ENCODE results near the gene PLEKHM3. TPM values are rescaled to one million over a fixed set of nuclear protein-coding genes. Genes with fewer than 3 reads are reported as not detected.

The PLEKHM3 gene
- total and polyA plus RNA-seq, 2 of the 13 experiments (the other 11 are each of a cell fraction or from before 2014, with no cell fraction given), result 4.5 to 4.7 TPM

DNA sequence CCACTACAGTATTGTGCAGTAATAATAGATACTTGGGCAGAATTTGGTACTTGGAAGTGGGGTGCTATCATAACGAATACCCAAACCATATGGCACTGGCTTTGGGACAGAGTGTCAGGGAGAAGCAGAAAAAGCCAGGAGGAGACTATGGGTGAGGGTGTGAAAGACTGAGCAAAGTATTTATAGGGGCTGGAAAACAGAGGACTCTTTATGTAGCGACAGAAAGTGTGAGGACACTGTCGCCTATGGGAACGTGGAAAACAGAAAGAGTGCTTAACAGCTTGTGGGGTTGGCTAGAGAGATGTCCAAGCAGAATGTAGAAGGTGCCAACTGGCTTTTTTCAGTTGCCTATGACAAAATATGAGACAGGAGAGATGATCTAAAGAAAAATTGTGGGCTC, 40.7 kb upstream of the PLEKHM3 start:
- Histone ChIP-seq H3K4me2 (ENCODE audit: low read depth, low read length) (peak overlapping the region; percentile 19), H2AFZ (ENCODE audit: low read length) (no peak overlapping the region), H3K27ac (ENCODE audit: extremely low read length, insufficient read depth, low read length) (no peak overlapping the region), H4K20me1 (ENCODE audit: insufficient read depth, low read length) (no peaks in the 10 kb centered on the region), H3K9ac (ENCODE audit: insufficient read depth, low read depth, low read length) (no peak overlapping the region), H3K36me3 (replicated peaks in 1 of 2; ENCODE audit: control insufficient read depth in 1 of 2, insufficient read depth in 2 of 2, low read length in 2 of 2) (no peaks in the 10 kb centered on the region), H3K4me3 (replicated peaks in 1 of 3; ENCODE audit: insufficient read depth in 1 of 3, low read depth in 2 of 3, low read length in 3 of 3) (no peak overlapping the region), H3K9me3 (ENCODE audit: low read length) (no peaks in the 10 kb centered on the region), H3K27me3 (ENCODE audit: control insufficient read depth in 1 of 2, insufficient read depth in 2 of 2, low read length in 2 of 2) (0 out of 5 replicates have a peak, but pooled peaks cover 0 to 3% of the 10 kb centered on the region in 2 experiments), H3K79me2 (ENCODE audit: insufficient read depth, low read length) (no peaks in the 10 kb centered on the region), H3K4me1 (ENCODE audit: insufficient read depth, low read length) (0 out of 2 replicates have a peak, but pooled peaks cover 4% of the 10 kb centered on the region)
- ATAC-seq (peak; percentile 33), DNase-seq (ENCODE audit: low spot score) (no peak), FAIRE-seq (no peak)
- in situ Hi-C loops (cut with HindIII; ENCODE audit: extremely low pct_ligation_motif_present, low pct_unique_long_range_greater_than_20kb) (no loop called here), intact Hi-C loops (cut with micrococcal nuclease; ENCODE audit: unreplicated experiment) (no loop called here)
- 22% methylated on average over 4 of the region's 4 CpGs for WGBS (ENCODE audit: low lambda C conversion rate)
- no TSS peak for BruUV-seq (replicated peaks)
- ChIA-PET CTCF (ENCODE audit: low intra/inter-chr PET ratio, low total read pairs) (no interaction called here), POLR2A (no interaction called here)
- TF ChIP-seq ZNF546 (CRISPR knock-in tag; conservative IDR thresholded peaks at IDR 0.05) (no peak), ZFP36 (IDR thresholded peaks at IDR 0.05; ENCODE audit: borderline replicate concordance, low read depth, low read length, partially characterized antibody) (no peak), RARG (CRISPR knock-in tag; IDR thresholded peaks at IDR 0.05; ENCODE audit: low read depth) (no peak), ZNF3 (CRISPR knock-in tag; IDR thresholded peaks at IDR 0.05) (no peak), NCOA2 (CRISPR knock-in tag; IDR thresholded peaks at IDR 0.05) (no peak), TAF15 (IDR thresholded peaks at IDR 0.05; ENCODE audit: low read depth, low read length, poor library complexity, severe bottlenecking) (no peak), ARNT2 (CRISPR knock-in tag; IDR thresholded peaks at IDR 0.05; ENCODE audit: low read depth) (no peak), ZFYVE20 (CRISPR knock-in tag; IDR thresholded peaks at IDR 0.05; ENCODE audit: borderline replicate concordance, low read depth) (no peak), SRSF4 (IDR thresholded peaks at IDR 0.05; ENCODE audit: low read depth, low read length, poor library complexity, severe bottlenecking) (no peak)

- no peaks in the 10 kb centered on the region for H3K79me2 ChIP-seq (ENCODE audit: insufficient read depth, low read length)
- intact Hi-C loops (cut with micrococcal nuclease; ENCODE audit: unreplicated experiment), result no loop called here
- 0 out of 5 replicates have a peak, but pooled peaks cover 0 to 3% of the 10 kb centered on the region in 2 experiments for H3K27me3 ChIP-seq (ENCODE audit: control insufficient read depth in 1 of 2, insufficient read depth in 2 of 2, low read length in 2 of 2)
- no TSS peak for BruUV-seq (replicated peaks)
- H3K9ac ChIP-seq (ENCODE audit: insufficient read depth, low read depth, low read length), result no peak overlapping the region
- FAIRE-seq (no peak), DNase-seq (ENCODE audit: low spot score) (peak; percentile 12), ATAC-seq (peak; percentile 18; the same call in 1 of the 3 replicates)
- CTCF ChIA-PET (ENCODE audit: low intra/inter-chr PET ratio, low total read pairs), result no interaction called here
- peak overlapping the region; percentile 19 for H3K4me2 ChIP-seq (ENCODE audit: low read depth, low read length)
- H3K4me3 ChIP-seq (replicated peaks in 1 of 3; ENCODE audit: insufficient read depth in 1 of 3, low read depth in 2 of 3, low read length in 3 of 3), result peak overlapping the region in 1 of 3 experiments; percentile 32; a peak in 2 of 6 replicates
- no peak for TF ChIP-seq ZNF687 (CRISPR knock-in tag; IDR thresholded peaks at IDR 0.05)
- 0 out of 2 replicates have a peak, but pooled peaks cover 4% of the 10 kb centered on the region for H3K4me1 ChIP-seq (ENCODE audit: insufficient read depth, low read length)
- H2AFZ ChIP-seq (ENCODE audit: low read length), result no peak overlapping the region
- no peaks in the 10 kb centered on the region for H4K20me1 ChIP-seq (ENCODE audit: insufficient read depth, low read length)
- POLR2A ChIA-PET, result no interaction called here
- in situ Hi-C loops (cut with HindIII; ENCODE audit: extremely low pct_ligation_motif_present, low pct_unique_long_range_greater_than_20kb), result no loop called here
- no peaks in the 10 kb centered on the region for H3K9me3 ChIP-seq (ENCODE audit: low read length)
- no peak overlapping the region for H3K27ac ChIP-seq (ENCODE audit: extremely low read length, insufficient read depth, low read length)
- 25% methylated on average over 5 of the region's 5 CpGs for WGBS (ENCODE audit: low lambda C conversion rate)
- no peaks in the 10 kb centered on the region for H3K36me3 ChIP-seq (replicated peaks in 1 of 2; ENCODE audit: control insufficient read depth in 1 of 2, insufficient read depth in 2 of 2, low read length in 2 of 2)
These were observed 40.1 kb upstream of the PLEKHM3 start for GRCh38 chr2:208065476-208065875.

All from HepG2 (cell line).